22Rv1 (cell line): ENCODE measurements around the gene KIF3A.

Experiments used
- H3K27ac ChIP-seq: fragments of 450-650 bp; 2 replicates; pipeline ENCODE4 v1.5.1; 2017
- CTCF ChIP-seq: fragments of 450-650 bp; IDR thresholded peaks from 2 replicates; pipeline ENCODE4 v1.5.1; 2017; ENCODE audit warnings: mild to moderate bottlenecking
- ZFX ChIP-seq: fragments of 450-650 bp; IDR thresholded peaks from 2 replicates; pipeline ENCODE4 v1.6.1; 2017; ENCODE audit warnings: antibody characterized with exemption, borderline replicate concordance

Gene KIF3A

GRCh38 chr5:132768485-132768868 lies 31.1 kb upstream of the KIF3A start:
- no peak overlapping the region for H3K27ac ChIP-seq
- TF ChIP-seq CTCF, result no peak
- no peak for TF ChIP-seq ZFX

GRCh38 chr5:132767150-132767549 lies 29.8 kb upstream of the KIF3A start:
- no peak for TF ChIP-seq ZFX
- TF ChIP-seq CTCF, result no peak
- H3K27ac ChIP-seq, result no peak overlapping the region

DNA sequence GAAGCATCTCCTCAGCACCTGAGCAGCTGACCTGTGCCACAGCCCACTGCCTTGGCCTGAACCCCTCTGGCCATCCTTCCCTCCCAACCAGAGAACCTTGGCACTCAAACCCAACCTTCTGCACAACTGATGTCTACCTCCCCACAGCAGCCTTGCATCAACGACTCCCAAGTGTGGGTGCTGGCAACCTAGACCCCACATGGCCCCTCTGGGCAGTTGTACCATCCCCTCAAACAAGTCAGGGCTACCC lies 29.4 kb upstream of the KIF3A start:
- no peak overlapping the region for H3K27ac ChIP-seq
- TF ChIP-seq CTCF (no peak), ZFX (no peak)

DNA sequence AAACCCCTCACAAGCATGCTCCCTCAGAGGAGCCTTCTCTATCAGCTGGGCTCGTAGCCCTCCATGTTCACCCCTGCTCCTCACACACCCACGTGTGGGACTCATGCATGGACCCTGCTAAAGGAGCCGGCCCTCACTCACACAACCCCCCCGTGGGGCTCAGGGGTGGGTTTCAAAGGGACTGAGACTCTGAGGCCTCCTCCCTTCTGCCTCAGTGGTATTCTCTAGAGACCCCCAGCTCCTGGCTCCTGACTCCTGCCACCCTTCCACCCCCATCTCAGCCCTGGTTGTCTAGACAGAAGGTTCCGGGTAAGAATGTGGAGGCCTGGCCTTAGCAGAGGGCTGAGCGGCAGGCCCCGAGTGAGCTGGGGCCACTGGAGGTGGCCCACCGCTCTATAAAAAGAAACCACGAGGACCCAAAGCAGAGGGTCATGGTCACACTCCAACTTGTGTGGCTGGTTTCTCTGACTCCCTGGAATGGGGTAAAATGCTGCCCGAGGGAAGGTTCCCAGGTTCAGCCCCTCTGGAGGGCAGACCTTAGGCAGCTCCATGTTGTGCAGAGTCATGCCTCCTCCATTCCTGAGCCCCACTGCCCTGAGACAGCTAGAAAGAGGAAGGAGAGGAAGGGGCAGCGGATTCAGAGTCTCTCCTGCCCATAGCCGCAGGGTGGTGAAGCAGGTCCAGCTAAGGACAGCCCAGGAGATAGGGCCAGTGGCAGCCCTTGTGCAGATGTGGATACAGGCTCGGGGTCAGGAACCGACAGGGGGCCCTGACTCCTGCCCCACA lies 28.9 kb upstream of the KIF3A start:
- no peak for TF ChIP-seq CTCF
- TF ChIP-seq ZFX, result no peak
- H3K27ac ChIP-seq, result no peak overlapping the region

GRCh38 chr5:132765311-132766019 lies 28.1 kb upstream of the KIF3A start:
- H3K27ac ChIP-seq, result no peak overlapping the region
- TF ChIP-seq ZFX (no peak), CTCF (no peak)

DNA sequence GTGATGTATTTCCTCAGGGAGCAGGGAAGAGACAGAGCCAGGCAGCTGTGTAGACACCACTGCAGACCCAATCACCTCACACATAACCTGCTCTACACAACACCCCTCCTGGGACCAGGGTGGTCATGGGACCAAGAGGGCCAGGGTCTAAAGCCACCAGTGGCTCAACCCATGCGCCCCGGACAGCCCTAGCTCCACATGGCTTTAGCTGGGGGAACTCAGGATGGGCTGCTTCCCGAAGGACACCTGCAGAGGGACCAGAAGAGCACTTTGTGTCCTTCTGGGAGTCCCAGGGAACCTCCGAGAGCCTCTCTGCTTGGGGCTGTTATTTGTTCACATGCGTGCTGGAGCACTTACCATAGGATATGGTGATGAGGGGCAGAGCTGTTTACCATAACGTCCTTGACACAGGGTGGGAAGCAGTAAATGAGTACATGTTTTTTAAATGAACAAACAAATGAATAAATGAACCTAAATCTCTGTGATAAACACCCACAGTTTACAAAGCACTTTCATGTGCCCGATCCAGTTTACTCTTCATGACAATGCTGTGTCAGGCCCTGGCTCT lies 27.4 kb upstream of the KIF3A start:
- TF ChIP-seq CTCF (no peak), ZFX (no peak)
- H3K27ac ChIP-seq, result no peak overlapping the region

DNA sequence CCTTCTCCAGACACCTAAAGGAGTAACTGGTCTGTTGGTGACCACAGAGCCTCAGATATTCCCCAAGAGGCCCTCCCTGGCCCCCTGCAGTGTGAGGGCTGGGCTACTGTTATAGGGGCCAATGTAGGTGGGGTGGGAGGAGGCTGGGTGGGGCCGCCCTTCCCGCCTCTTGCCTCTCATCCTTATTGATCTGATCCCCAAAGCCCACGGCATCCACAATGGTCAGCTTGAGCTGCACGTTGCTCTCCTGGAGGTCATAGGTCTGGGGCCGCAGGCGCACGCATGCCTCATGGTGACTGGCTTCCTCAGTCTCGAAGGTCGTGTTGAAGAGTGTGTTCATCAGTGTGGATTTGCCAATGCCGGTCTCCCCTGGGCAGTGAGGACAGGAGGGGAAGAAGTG lies 26.7 kb upstream of the KIF3A start:
- TF ChIP-seq ZFX, result no peak
- no peak for TF ChIP-seq CTCF
- no peak overlapping the region for H3K27ac ChIP-seq
